ENCODE results near the gene MGST2.

DNA sequence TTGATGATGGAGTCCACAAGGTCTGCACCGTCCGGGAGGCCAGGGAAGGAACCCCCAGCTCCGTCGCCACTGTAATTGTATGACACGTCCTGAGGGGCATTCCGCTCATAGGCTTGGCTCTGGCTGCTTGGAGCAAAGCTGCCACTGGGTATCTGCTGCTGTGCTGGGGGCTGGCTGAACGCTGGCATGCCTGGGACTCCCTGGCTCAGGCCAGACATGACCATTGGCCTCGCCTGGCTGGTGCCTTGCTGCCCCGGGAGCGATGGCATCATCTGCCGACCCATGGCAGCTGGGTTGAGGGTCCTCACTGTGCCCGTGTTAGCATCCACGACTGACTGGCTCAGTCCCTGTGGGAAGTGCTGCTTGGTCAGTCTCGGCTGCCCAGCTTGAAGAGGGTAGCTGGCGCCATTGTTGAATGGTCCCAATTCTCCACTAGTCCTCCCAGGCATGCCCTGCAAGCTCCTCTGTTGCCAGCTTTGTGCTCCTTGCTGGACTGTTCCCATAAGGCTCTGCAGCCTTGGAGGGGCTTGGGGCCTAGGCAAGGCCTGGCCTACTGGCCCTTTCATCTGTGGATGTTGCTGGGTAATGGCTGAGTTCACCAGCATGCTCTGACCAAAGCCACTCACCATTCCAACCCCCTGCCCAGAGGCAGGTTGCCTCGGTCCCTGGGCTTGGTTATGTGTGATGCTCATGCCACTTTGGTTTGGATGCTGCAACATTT lies 53.9 kb downstream of the MGST2 start:
- TF ChIP-seq, protein P1, sequence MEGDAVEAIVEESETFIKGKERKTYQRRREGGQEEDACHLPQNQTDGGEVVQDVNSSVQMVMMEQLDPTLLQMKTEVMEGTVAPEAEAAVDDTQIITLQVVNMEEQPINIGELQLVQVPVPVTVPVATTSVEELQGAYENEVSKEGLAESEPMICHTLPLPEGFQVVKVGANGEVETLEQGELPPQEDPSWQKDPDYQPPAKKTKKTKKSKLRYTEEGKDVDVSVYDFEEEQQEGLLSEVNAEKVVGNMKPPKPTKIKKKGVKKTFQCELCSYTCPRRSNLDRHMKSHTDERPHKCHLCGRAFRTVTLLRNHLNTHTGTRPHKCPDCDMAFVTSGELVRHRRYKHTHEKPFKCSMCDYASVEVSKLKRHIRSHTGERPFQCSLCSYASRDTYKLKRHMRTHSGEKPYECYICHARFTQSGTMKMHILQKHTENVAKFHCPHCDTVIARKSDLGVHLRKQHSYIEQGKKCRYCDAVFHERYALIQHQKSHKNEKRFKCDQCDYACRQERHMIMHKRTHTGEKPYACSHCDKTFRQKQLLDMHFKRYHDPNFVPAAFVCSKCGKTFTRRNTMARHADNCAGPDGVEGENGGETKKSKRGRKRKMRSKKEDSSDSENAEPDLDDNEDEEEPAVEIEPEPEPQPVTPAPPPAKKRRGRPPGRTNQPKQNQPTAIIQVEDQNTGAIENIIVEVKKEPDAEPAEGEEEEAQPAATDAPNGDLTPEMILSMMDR (conservative IDR thresholded peaks at IDR 0.05; ENCODE audit: low read length): no peak
- TF ChIP-seq EZH2phosphoT487 (IDR thresholded peaks at IDR 0.05; ENCODE audit: borderline replicate concordance): no peak
